Posterior vena cava (tissue), 2 donors: Measurements from ENCODE around the gene NXF1. TPM values are rescaled to one million over a fixed set of nuclear protein-coding genes. Genes with fewer than 3 reads are reported as not detected.
"Not testable (repeated sequence)": the region's sequence is repeated elsewhere in the genome, so short reads cannot be mapped to it uniquely, and the experiment has no call there.

ENCODE experiments used
- DNase-seq: peaks from one replicate; pipeline ENCODE4 v3.0.0-alpha.2; 2020; ENCODE audit warnings: low spot score
- intact Hi-C, 2 donors: fragments of 100-400 bp; cut with DNase I; formaldehyde crosslinking; loops; one replicate each; pipeline versions ENCODE4 v1.14.1 to v1.14.2; 2022 to 2023
- long read RNA-seq, 2 donors: library from polyadenylated mRNA; unstranded; transcript quantifications; one replicate each; pipeline ENCODE4 v2.0.0, GENCODE V29; 2020 to 2021
- total RNA-seq, 2 donors: library from RNA; stranded (reverse); fragmentation: NEBNext Ultra II Directional; extraction: Animal tissue kit (Norgen Biotek cat#: 25700); gene quantifications; one replicate each; pipeline ENCODE4 v1.2.1, GENCODE V29; 2021
- donor health status: DM: yes; HTN: yes; CAD: no.
- donor health status: DM: yes; HTN: yes; CAD: no.

Gene NXF1
- total RNA-seq = 10 to 100 TPM; 53.0 to 58.1 TPM
- long read RNA-seq, donor 1, full-length matches to known transcripts = 3 of 8 reads
- long read RNA-seq, donor 1, partial matches to known transcripts = 4 of 8 reads
- long read RNA-seq, donor 1, other reads (novel, unspliced or antisense) = 1 of 8 reads
- long read RNA-seq, donor 2, transcript NXF1-201 (21 exons, 2,346 nt) = major isoform, 9 of 42 reads
- long read RNA-seq, donor 2, partial matches to known transcripts = 27 of 42 reads
- long read RNA-seq, donor 2, other reads (novel, unspliced or antisense) = 6 of 42 reads

DNA sequence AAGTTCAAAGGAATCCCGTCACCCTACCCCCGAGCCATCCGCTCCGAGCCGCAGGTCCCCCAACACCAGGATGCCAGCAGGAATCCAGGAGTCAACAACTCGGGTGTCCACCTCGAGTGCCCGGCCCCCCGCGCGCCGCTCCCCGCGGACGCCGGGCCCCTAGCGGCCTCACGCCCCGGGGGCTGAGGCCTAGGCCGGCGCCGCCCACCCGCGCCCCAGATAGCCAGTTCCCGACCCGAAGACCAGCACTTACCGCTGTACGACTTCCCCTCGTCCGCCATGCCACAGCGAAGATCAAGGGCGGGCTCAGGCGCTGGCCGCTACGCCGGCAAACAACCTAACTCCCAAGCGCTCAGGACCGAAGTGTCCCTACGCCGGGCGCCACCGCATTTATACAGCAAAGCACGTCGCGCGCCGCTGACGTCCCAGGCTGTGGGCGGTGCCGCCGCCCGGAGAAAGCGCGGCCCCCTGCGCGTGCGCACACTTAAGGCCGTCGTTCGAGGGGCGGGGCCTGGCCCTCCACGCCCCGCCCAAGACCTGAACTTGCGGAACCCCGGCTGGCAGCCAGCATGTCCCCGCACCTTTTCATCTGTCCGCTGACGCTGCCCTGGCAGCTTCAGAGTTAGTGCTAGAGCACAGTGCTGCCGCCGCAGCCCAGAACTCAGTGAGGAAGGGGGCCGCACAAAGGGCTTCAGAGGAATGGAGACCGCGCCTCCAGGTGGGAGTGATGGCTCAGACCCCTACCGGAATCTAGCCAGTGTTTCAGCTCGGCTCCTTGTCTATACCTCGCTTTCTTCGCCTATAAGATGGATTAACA lies at the start of gene NXF1:
Gene NXF1 (minus strand): TSS at position 365 of the 817 bp plus-strand sequence. CDS start 84 bp downstream, at position 281.
- peak; percentile 99 for DNase-seq
- intact Hi-C loops = no loop called here

DNA sequence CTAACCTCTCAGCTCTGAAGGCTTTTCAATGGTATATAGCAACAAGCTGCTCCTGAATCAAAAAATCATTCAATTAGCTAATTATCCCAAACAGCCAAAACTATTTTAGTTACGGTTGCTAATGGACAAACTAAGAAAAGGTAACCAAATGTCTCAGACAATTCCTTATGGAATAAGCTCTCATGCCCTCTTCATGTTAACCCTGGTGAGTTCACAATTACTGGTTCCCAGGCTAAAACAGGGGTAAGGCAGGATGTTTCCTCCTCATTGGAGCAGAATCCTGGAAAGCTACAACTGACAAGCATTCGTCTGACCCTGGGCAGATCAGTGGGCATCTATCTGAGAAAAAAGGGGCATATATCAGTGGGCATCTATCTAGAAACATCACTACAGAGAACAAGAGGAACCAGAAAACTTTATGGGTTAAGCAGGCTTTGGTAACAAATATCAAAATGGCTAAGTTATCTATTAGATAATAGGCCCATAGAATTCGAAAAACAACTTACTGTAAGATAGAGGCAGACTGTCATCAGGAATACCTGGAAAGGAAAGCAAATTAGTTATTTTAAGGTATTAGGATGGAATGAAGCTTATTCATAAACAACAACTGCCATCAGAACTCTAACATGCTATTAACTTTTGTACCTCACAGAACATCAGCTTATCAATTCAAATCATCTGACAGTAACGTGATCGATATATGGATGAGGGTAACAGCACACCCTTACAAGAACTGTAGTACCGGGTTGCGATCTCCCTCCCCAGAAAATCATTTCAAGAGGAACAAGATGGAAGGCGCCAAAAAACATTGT lies 49.0 kb upstream of the NXF1 start:
- DNase-seq = no peak
- intact Hi-C loops = no loop called here

DNA sequence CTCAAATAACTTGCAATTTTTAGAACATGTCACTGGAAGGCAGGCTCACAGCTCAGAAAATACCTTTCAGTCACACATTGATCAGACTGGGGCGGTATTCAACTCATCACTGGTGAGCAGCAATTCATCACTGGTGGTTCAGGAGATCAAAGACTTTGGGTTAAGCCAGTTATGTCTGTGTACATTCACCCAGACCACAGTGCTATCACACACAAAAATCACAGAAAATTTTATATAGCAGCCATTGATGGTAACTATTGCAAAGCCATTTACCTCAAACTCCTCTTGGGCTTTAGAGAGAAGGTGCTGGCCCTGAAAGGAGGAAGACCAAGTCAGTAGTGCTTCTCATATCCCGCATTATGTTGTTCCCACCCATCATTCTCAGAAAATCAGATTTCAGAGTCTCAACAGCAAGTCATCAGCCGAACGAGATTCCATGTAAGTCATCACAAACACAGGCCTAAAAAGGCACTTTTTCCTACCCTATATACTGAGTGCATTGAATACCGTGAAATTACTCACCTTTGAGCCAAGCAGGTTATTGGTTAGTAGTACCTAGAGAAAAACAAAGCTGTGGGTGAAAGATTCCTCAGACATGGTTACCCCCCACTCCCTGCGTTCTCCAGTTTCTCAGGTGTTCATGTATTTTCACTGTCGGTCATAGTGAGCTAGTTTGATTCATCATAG lies 48.2 kb upstream of the NXF1 start:
- intact Hi-C loops = no loop called here

DNA sequence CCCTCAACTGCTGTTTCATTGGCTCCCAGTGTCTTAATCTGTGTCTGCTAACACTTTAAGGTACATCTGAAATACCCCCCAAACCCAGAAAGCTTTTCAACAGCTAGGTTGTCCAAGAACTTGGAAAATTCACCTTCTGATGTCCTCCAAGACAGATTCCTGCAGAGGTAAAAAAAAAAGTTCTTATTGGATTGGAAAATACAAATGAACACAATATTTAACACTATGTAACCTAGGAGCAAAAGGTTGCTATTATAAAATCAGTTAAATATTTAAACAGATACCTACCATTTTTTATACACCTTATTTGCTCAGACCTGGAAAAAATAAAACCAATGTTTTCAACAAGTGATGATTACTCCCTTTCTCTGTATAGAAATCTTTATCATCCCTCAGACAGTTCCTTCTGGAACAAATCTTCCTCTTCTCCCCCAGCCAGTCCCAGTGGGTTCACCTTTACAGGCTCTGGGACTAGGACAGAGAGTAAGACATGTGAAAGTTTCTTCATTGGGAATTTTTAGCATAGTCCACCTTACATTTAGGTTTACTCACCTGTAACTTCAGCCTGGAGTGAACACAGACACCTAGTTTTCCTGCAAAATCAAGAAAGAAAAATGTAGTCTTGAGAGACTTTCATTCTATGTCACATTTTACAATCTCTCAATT lies 47.4 kb upstream of the NXF1 start:
- intact Hi-C loops = no loop called here
- DNase-seq = no peak

More for the DNA sequence above, 48.2 kb upstream of the NXF1 start:
- DNase-seq = no peak

DNA sequence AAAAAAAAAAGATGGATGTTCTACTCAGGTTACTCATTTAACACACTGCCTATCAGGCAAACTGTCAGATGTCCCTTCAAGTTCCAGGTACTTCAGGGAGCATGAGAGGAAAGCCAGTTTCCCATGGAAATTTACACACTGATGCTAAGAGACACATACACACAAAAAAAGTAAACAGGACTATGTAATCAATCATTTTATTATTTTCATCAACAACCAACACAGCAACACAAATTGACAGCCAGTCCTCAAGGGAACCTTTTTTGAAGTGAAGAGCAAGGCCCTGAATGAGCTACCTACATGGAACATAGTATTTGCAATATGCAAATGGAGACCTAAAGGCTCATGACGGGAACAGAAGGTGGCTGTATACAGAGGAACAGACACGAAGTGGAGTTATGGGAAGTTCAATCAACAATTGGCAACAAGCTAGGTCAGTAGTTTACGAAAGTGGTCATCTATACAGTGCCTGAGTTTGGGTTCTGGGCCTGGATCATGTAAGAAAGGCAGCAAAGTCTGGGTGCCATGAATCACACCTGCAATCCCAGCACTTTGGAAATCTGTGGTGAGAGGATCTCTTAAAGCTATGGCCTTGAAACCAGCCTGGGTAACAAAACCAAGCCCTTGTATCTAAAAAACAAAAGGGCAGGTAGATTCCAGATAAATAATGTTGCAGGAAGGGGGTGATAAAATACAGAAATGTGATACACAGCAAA lies 46.7 kb upstream of the NXF1 start:
- intact Hi-C loops = no loop called here
- no peak for DNase-seq

DNA sequence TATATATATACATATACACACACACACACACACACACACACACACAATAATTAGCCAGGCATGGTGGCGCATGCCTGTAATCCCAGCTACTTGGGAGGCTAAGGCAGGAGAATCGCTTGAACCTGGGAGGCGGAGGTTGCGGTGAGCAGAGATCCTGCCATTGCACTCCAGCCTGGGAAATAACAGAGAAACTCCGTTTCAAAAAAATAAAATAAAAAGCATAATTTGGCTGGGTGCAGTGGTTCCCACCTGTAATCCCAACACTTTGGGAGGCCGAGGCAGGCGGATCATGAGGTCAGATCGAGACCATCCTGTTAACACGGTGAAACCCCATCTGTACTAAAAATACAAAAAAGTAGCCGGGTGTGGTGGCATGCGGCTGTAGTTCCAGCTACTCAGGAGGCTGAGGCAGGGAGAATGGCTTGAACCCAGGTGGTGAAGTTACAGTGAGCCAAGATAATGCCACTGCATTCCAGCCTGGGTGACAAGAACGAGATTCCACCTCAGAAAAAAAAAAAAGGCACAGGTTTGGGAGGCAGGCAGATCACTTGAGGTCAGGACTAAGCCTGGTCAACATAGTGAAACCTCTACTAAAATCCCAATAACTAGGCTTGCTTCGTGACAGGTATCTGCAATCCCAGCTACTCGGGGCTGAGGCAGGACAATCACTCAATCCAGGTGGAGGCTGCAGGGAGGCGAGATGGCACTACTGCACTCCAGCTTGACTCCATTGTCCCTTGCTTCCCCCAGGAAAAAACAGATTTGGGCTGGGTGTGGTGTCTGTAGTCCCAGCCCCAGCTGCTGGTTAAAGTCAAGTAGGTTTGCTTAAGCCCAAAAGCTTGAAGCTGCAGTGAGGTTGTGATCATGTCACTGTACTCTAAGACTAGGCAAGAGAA lies 45.9 kb upstream of the NXF1 start:
- intact Hi-C loops = no loop called here
- peak; percentile 22 for DNase-seq

DNA sequence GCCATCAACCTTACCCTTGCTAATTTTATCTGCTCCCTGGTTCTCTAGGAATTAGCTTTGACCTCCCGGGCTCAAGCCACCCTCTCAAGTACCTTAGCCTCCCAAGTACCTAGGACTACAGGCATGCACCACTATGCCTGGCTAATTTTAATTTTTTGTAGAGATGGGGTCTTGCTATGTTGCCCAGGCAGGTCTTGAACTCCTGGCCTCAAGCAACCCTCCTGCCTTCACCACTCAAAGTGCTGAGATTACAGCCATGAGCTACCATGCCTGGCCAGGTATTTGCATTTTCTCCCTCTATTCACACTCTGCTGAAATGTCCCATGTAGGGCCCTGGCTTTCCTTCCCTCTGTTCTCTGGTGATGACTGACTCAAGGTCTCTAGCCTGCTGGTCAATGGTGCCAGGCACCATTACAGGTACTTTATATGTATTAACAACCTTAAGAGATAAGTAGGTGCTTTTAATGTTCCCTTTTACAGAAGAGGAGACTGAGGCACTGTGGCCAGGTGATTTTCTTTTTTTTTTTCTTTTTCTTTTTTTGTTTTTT lies 42.6 kb upstream of the NXF1 start:
- intact Hi-C loops = loop anchor here in 1 of 2 donors (5.0 kb wide), 1 partner anchor 1239 kb away; no protein-coding TSS in a partner anchor
- peak; percentile 18 for DNase-seq

DNA sequence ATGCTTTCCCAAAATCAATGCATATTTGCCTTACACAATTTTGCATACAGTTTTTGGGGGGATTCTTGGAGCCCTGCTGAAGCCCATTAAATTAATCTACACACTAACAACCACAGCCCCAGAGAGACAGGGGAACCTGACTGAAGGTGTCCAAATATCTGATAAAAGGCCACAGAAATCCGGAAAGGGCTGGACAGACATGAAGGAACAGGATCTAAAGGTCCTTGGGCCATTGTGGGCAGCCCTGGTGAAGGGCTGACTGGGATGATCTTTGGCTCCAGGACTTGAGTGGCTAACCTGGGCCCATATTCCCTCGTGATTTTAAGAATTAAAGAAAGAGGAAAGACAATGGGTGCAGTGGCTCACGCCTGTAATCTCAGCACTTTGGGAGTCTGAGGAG lies 40.9 kb upstream of the NXF1 start:
- intact Hi-C loops = loop anchor here in 1 of 2 donors (5.0 kb wide), 1 partner anchor 1241 kb away; no protein-coding TSS in a partner anchor
- DNase-seq = no peak

DNA sequence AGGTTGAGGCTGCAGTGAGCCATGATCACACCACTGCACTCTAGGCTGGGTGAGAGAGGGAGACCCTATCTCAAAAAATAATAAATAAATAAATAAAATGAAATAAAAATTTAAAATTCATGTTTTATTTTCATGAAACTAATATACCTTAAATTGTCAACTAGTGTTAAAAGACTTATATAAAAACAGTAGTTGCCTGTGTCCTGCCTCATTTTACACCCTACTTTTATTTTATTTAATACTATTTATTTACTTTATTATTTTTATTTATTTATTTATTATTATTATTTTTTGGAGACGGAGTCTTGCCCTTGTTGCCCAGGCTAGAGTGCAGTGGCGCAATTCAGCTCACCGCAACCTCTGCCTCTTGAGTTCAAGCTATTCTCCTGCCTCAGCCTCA lies 38.9 kb upstream of the NXF1 start:
- intact Hi-C loops = no loop called here

DNA sequence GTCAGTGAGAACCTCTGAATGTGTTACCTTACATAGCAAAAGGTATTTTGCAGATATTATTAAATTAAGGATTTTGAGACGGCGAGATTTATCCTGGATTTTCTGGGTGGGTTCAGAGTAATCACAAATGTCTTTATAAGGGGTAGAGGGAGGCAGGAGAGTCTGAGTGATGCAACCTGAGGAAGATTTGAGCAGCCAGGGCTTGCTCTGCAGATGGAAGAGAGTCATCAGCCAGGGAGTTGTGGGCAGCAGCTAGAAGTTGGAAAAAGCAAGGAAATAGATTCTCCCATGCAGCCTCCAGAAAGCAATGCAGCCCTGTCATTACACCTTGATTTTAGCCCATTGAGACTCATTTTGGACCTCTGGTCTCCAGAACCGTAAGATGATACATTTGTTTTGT lies 38.2 kb upstream of the NXF1 start:
- no peak for DNase-seq
- intact Hi-C loops = no loop called here

More for the DNA sequence above, 38.9 kb upstream of the NXF1 start:
- DNase-seq = peak; percentile 62

DNA sequence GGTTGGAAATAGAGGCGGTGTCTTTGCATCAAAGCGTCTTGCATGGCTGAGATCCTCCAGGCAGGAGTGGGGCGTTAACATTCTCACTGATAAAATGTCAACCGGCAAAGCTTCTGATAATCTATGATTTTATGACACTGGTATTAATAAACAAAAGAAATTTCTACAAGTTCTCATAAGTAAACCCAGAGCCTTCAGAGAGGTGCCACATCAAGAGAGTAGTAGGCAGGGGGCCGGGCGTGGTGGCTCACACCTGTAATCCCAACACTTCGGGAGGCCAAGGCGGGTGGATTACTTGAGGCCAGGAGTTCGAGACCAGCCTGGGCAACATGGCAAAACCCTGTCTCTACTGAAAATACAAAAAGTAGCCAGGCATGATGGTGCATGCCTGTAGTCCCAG lies 37.7 kb upstream of the NXF1 start:
- peak; percentile 67 for DNase-seq
- intact Hi-C loops = not testable (repeated sequence)

DNA sequence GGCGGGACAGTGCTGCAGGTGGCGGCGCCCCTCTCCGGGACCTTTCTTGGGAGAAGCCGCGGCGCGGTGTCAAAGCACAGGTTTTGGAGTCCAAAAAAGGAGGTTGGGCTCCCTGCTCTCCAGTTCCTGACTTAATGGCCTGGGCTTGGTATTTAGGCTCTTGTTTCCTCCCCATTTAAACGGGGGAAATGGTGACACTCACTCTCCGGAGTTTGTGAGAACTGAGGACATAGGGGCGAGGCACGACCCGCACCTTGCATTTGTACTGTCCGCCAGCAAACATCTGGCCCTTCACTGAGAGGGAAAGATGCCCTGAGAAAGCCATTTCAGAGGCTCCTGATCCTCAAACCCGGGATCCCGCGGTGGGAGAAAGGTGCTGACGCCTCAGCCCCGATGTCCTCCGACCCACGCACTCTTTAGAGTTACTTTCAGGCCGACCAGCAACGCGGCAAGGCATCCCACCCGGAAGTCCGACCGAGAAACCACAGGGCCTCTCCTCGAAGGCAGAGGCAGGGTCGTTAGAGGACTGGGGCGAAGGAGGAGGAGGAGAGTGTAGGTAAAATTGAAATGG lies 37.0 kb upstream of the NXF1 start:
- intact Hi-C loops = no loop called here
- DNase-seq = peak; percentile 79

DNA sequence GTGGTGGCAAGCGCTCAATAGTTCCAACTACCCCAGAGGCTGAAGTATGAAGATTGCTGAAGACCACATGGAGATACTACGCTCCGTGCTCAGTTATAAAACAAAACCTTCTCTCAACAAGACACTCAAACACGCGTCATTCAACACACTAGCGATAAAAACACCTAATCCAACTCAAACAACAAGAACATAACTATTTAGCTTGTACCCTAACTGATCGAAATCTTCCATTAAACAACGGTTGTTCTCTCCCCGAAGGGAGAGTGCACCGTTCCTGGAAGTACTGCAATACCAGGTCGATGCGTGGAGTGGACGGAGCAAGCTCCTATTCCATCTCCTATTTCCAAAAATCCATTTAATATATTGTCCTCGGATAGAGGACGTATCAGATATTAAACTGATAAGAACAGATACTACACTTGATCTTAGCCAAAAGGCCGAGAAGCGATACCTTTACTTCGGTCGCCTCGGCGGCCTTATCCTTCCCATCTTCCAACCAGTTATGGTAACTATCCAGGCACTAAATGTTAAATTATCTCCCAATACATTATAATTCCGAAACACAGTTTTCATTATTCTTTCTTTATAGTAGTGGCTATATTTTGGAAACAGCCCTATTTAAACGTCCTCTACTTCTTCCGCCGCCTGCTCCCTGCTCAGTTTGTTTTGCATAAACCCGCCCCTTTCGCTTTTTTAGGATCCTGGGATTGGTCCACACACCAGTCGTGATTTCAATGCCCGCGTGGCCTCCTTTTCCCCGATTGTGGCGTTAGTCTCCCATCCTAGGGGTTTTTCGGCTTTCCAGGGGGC lies 36.3 kb upstream of the NXF1 start:
- DNase-seq = peak; percentile 94
- intact Hi-C loops = no loop called here

DNA sequence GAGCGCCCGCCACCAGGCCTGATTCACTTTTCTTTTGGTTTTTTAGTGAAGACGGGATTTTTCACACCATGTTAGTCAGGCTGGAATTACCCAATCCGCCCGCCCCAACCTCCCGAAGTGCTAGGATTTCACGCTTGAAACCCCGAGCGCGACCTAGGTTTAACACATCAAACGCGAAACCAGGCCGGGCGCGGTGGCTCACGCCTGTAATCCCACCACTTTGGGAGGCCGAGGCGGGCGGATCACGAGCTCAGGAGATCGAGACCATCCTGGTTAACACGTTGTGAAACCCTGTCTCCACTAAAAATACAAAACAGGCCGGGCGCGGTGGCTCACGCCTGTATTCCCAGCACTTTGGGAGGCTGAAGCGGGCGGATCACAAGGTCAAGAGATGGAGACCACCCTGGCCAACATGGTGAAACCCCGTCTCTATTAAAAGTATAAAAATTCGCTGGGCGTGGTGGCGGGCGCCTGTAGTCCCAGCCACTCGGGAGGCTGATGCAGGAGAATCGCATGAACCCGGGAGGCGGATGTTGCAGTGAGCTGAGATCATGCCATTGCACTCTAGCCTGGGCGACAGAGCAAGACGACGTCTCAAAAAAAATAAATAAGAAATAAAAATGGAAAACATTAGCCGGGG lies 35.6 kb upstream of the NXF1 start:
- intact Hi-C loops = not testable (repeated sequence)
- peak; percentile 92 for DNase-seq
